Mammary epithelial cell (primary cell): Measurements from ENCODE around the gene ZNF714.

Experiments used
- CTCF ChIP-seq, 2 donors: IDR thresholded peaks in 1 of 2; conservative IDR thresholded peaks in 1 of 2; 2 replicates each; pipeline ENCODE4 v1.5.1; 2011 to 2012; ENCODE audit warnings: inconsistent platforms in 2 of 2, low read length in 2 of 2, mild to moderate bottlenecking in 2 of 2, control low read depth in 1 of 2, low read depth in 1 of 2; ENCODE audit not compliant: insufficient read depth in 1 of 2; ENCODE audit errors: extremely low read depth in 1 of 2
- EZH2 ChIP-seq: IDR thresholded peaks from 2 replicates; pipeline ENCODE4 v1.6.1; 2012; ENCODE audit warnings: low read length, inconsistent platforms, borderline replicate concordance

- no peak for TF ChIP-seq CTCF (conservative IDR thresholded peaks at IDR 0.05 in 1 of 2, IDR thresholded peaks at IDR 0.05 in 1 of 2; ENCODE audit: extremely low read depth in 1 of 2, insufficient read depth in 1 of 2, low read depth in 1 of 2, low read length in 2 of 2)
- TF ChIP-seq EZH2: no peak
Measured at GRCh38 chr19:21133633-21134032, 51.6 kb downstream of the ZNF714 start.
